H1 (cell line): ENCODE measurements around the gene HMMR. TPM values are rescaled to one million over a fixed set of nuclear protein-coding genes. Genes with fewer than 3 reads are reported as not detected.
A peak's percentile ranks its signal among the peaks of the same experiment; 100 is the strongest.

ENCODE experiments used
- CTCF ChIA-PET: fragments of 300-600 bp; sonication (Branson Sonifier 250); formaldehyde crosslinking; loops from one replicate; lab custom pipeline; 2021; ENCODE audit not compliant: partially characterized antibody; lab: Charles Lee
- POLR2A ChIA-PET: fragments of 300-600 bp; sonication (Branson Sonifier 250); formaldehyde crosslinking; loops from one replicate; lab custom pipeline; 2021; ENCODE audit warnings: inconsistent platforms; ENCODE audit not compliant: partially characterized antibody; lab: Charles Lee
- DNase-seq, 2 experiments: peaks; one replicate each; pipeline versions ENCODE4 v3.0.0 to v3.0.0-alpha.2; 2010 to 2022; ENCODE audit warnings: low spot score in 2 of 2, low read depth in 1 of 2, mixed read lengths in 1 of 2
- FAIRE-seq: peaks from 2 replicates; lab custom pipeline; 2011; peaks lifted over from hg19 to GRCh38; lab: Jason Lieb, UNC
- H2AFZ ChIP-seq: 2 replicates; pipeline ENCODE4 v1.8.1; 2012; ENCODE audit warnings: low read length, inconsistent platforms
- H2AK5ac ChIP-seq: 2 replicates; pipeline ENCODE4 v1.6.1; 2013; ENCODE audit warnings: low read depth, low read length
- H2BK120ac ChIP-seq: replicated peaks from 2 replicates; pipeline ENCODE3; 2013; ENCODE audit warnings: low read depth, low read length, inconsistent platforms
- H2BK12ac ChIP-seq: 2 replicates; pipeline ENCODE4 v1.6.1; 2013; ENCODE audit warnings: low read depth, low read length
- H2BK15ac ChIP-seq: 2 replicates; pipeline ENCODE4 v1.6.1; 2013; ENCODE audit warnings: low read length
- H2BK20ac ChIP-seq: 2 replicates; pipeline ENCODE4 v1.6.1; 2013; ENCODE audit warnings: low read length
- H2BK5ac ChIP-seq: 2 replicates; pipeline ENCODE4 v1.6.1; 2013; ENCODE audit warnings: low read depth, low read length
- H3K14ac ChIP-seq: 2 replicates; pipeline ENCODE4 v1.6.1; 2013; ENCODE audit warnings: inconsistent platforms; ENCODE audit not compliant: insufficient read length
- H3K18ac ChIP-seq: 2 replicates; pipeline ENCODE4 v1.6.1; 2013; ENCODE audit warnings: low read length; ENCODE audit errors: extremely low read depth
- H3K23ac ChIP-seq: 2 replicates; pipeline ENCODE4 v1.6.1; 2013; ENCODE audit warnings: inconsistent platforms; ENCODE audit not compliant: insufficient read length
- H3K23me2 ChIP-seq: 2 replicates; pipeline ENCODE4 v1.6.1; 2013; ENCODE audit warnings: low read depth, low read length
- H3K27ac ChIP-seq: 2 replicates; pipeline ENCODE4 v1.6.1; 2011; ENCODE audit warnings: low read depth, low read length, inconsistent platforms
- H3K27me3 ChIP-seq, 4 experiments: replicated peaks in 1 of 4; 1 replicate in 1 of 4; 2 replicates in 3 of 4; pipeline versions ENCODE4 v1.6.1 to v1.8.1; 2011 to 2013; ENCODE audit warnings: low read length in 3 of 4, mild to moderate bottlenecking in 3 of 4, inconsistent platforms in 2 of 4, mixed read lengths in 2 of 4, moderate library complexity in 1 of 4; ENCODE audit not compliant: control insufficient read depth in 3 of 4, insufficient read depth in 3 of 4; ENCODE audit errors: extremely low read depth in 1 of 4
- H3K36me3 ChIP-seq, 4 experiments: 2 replicates each; pipeline versions ENCODE4 v1.6.1 to v1.8.1; 2011 to 2013; ENCODE audit warnings: mild to moderate bottlenecking in 4 of 4, low read length in 3 of 4, moderate library complexity in 2 of 4, control low read depth in 1 of 4, inconsistent platforms in 1 of 4; ENCODE audit not compliant: insufficient read depth in 4 of 4, control insufficient read depth in 2 of 4
- H3K4ac ChIP-seq: replicated peaks from 2 replicates; pipeline ENCODE3; 2013; ENCODE audit warnings: low read length, low read depth, mixed read lengths, inconsistent platforms; ENCODE audit not compliant: insufficient read length
- H3K4me1 ChIP-seq, 4 experiments: replicated peaks in 1 of 4; 1 replicate in 1 of 4; 2 replicates in 3 of 4; pipeline versions ENCODE4 v1.6.1 to v1.8.1; 2011 to 2013; ENCODE audit warnings: low read length in 3 of 4, inconsistent platforms in 2 of 4, mixed read lengths in 1 of 4; ENCODE audit not compliant: insufficient read depth in 4 of 4, control insufficient read depth in 3 of 4
- H3K4me2 ChIP-seq, 2 experiments: 2 replicates each; pipeline versions ENCODE4 v1.6.1 to v1.8.1; 2011 to 2013; ENCODE audit warnings: low read depth in 2 of 2, low read length in 2 of 2, control low read depth in 1 of 2, inconsistent platforms in 1 of 2, mild to moderate bottlenecking in 1 of 2; ENCODE audit not compliant: insufficient read depth in 1 of 2
- H3K4me3 ChIP-seq, 4 experiments: fragments of 200-600, 300-600 bp in 1 of 4; sonication (generic), shearing (Covaris generic), sonication (Bioruptor Twin) in 1 of 4; 2 replicates each; pipeline versions ENCODE4 v1.5.1 to v1.8.1; 2011 to 2016; ENCODE audit warnings: low read length in 4 of 4, low read depth in 3 of 4, control low read depth in 2 of 4, inconsistent platforms in 2 of 4, mild to moderate bottlenecking in 2 of 4, mixed read lengths in 1 of 4, moderate library complexity in 1 of 4; ENCODE audit not compliant: insufficient read depth in 2 of 4; ENCODE audit errors: extremely low read depth in 1 of 4
- H3K56ac ChIP-seq: replicated peaks from 2 replicates; pipeline ENCODE3; 2013; ENCODE audit warnings: low read depth, mild to moderate bottlenecking, mixed read lengths, low read length, inconsistent platforms; ENCODE audit not compliant: insufficient read length
- H3K79me1 ChIP-seq: 2 replicates; pipeline ENCODE4 v1.6.1; 2013; ENCODE audit warnings: low read depth, low read length, control low read depth
- H3K79me2 ChIP-seq, 2 experiments: 2 replicates each; pipeline versions ENCODE4 v1.6.1 to v1.8.1; 2012 to 2013; ENCODE audit warnings: low read length in 2 of 2, mild to moderate bottlenecking in 2 of 2, inconsistent platforms in 1 of 2; ENCODE audit not compliant: insufficient read depth in 2 of 2, control insufficient read depth in 1 of 2
- H3K9ac ChIP-seq, 4 experiments: replicated peaks in 1 of 4; 1 replicate in 1 of 4; 2 replicates in 3 of 4; pipeline versions ENCODE4 v1.6.1 to v1.8.1; 2011 to 2013; ENCODE audit warnings: low read depth in 3 of 4, low read length in 3 of 4, control low read depth in 2 of 4, mild to moderate bottlenecking in 2 of 4, moderate library complexity in 2 of 4, inconsistent platforms in 1 of 4; ENCODE audit errors: extremely low read depth in 1 of 4
- H3K9me3 ChIP-seq, 2 experiments: 2 replicates each; pipeline versions ENCODE4 v1.6.1 to v1.8.1; 2012 to 2013; ENCODE audit warnings: mild to moderate bottlenecking in 2 of 2, moderate library complexity in 2 of 2, control low read depth in 1 of 2, inconsistent platforms in 1 of 2, low read depth in 1 of 2, low read length in 1 of 2, mixed read lengths in 1 of 2; ENCODE audit not compliant: insufficient read depth in 2 of 2
- H4K20me1 ChIP-seq, 2 experiments: replicated peaks in 1 of 2; 2 replicates each; pipeline versions ENCODE3 to v1.8.1; 2011 to 2013; ENCODE audit warnings: inconsistent platforms in 2 of 2, low read length in 2 of 2, mild to moderate bottlenecking in 1 of 2; ENCODE audit not compliant: insufficient read depth in 2 of 2, control insufficient read depth in 1 of 2
- H4K5ac ChIP-seq: 2 replicates; pipeline ENCODE4 v1.6.1; 2013; ENCODE audit warnings: low read length, low read depth, mixed read lengths, inconsistent platforms; ENCODE audit not compliant: insufficient read length
- H4K8ac ChIP-seq: 2 replicates; pipeline ENCODE4 v1.8.0; 2013; ENCODE audit warnings: mild to moderate bottlenecking, moderate library complexity, low read length, inconsistent platforms; ENCODE audit not compliant: insufficient read depth; ENCODE audit errors: extremely low read depth
- H4K91ac ChIP-seq: replicated peaks from 2 replicates; pipeline ENCODE3; 2013; ENCODE audit warnings: low read length, mixed read lengths, inconsistent platforms; ENCODE audit not compliant: insufficient read length
- ASH2L ChIP-seq: fragments of 200-600, 300-600 bp; sonication (generic); IDR thresholded peaks from one replicate; pipeline ENCODE4 v1.7.1; 2017; ENCODE audit warnings: low read length
- CEBPB ChIP-seq: IDR thresholded peaks from 2 replicates; pipeline ENCODE4 v1.6.1; 2012; ENCODE audit warnings: low read depth, low read length
- CHD1 ChIP-seq: IDR thresholded peaks from 2 replicates; pipeline ENCODE4 v1.6.1; 2012; ENCODE audit warnings: low read depth, low read length, improper control_type of control experiment
- HDAC2 ChIP-seq, 2 experiments: fragments of 300-600 bp in 1 of 2; sonication (generic) in 1 of 2; IDR thresholded peaks; 2 replicates each; pipeline ENCODE4 v1.6.1; 2011 to 2012; ENCODE audit warnings: low read depth in 2 of 2, low read length in 2 of 2, mild to moderate bottlenecking in 2 of 2, moderate library complexity in 2 of 2, borderline replicate concordance in 1 of 2, inconsistent platforms in 1 of 2
- KDM4A ChIP-seq: IDR thresholded peaks from one replicate; pipeline ENCODE4 v1.7.1; 2012; ENCODE audit warnings: low read depth, mild to moderate bottlenecking, moderate library complexity, low read length, inconsistent platforms; ENCODE audit not compliant: severe bottlenecking
- PHF8 ChIP-seq: fragments of 200-600 bp; sonication (generic); conservative IDR thresholded peaks from 2 replicates; pipeline ENCODE4 v1.7.1; 2012; ENCODE audit warnings: low read depth, mild to moderate bottlenecking, inconsistent platforms, low read length, moderate library complexity
- POLR2A ChIP-seq, 2 experiments: IDR thresholded peaks; 1 replicate in 1 of 2; 2 replicates in 1 of 2; pipeline ENCODE4 v1.6.1; 2011; ENCODE audit warnings: low read depth in 2 of 2, low read length in 2 of 2, mild to moderate bottlenecking in 2 of 2; ENCODE audit errors: control extremely low read depth in 1 of 2
- SRF ChIP-seq: IDR thresholded peaks from 2 replicates; pipeline ENCODE4 v1.6.1; 2011; ENCODE audit warnings: mild to moderate bottlenecking, low read depth, low read length, moderate library complexity
- TBP ChIP-seq: IDR thresholded peaks from 2 replicates; pipeline ENCODE4 v1.6.1; 2011; ENCODE audit warnings: low read depth, low read length, improper control_type of control experiment
- TCF12 ChIP-seq: IDR thresholded peaks from 2 replicates; pipeline ENCODE4 v1.6.1; 2011; ENCODE audit warnings: low read depth, mild to moderate bottlenecking, low read length
- TEAD4 ChIP-seq: IDR thresholded peaks from 2 replicates; pipeline ENCODE4 v1.6.1; 2012; ENCODE audit warnings: low read depth, low read length, inconsistent platforms, mixed read lengths
- WGBS, 2 experiments: shearing (Covaris generic) in 1 of 2; methylation state at CpG; one replicate each; pipeline versions ENCODE4 v1.1.6 to v1.1.7; 2013 to 2015; ENCODE audit warnings: low lambda C conversion rate in 2 of 2, mixed read lengths in 2 of 2, inconsistent platforms in 1 of 2, low coverage in 1 of 2, missing lambda C conversion rate in 1 of 2; ENCODE audit not compliant: insufficient replicate concordance in 2 of 2, insufficient coverage in 1 of 2, insufficient read length in 1 of 2; ENCODE audit errors: extremely low coverage in 1 of 2, missing lambda C conversion rate in 1 of 2; 5-methylcytosine and 5-hydroxymethylcytosine counted together
- polyA plus RNA-seq, 7 experiments: library from polyadenylated mRNA; depleted of rRNA in 3 of 7; stranded (reverse) in 5 of 7; unstranded in 2 of 7; fragments of >200 nt in 5 of 7; fragments of 200-250 nt in 2 of 7; gene quantifications; 1 replicate in 5 of 7; 2 replicates in 1 of 7; 4 replicates in 1 of 7; pipeline versions ENCODE4 v1.2.1 to v1.2.3, GENCODE V29; 2011 to 2013; ENCODE audit warnings: missing spikeins in 2 of 7, mixed read lengths in 2 of 7
- total RNA-seq: library from RNA; stranded (reverse); fragmentation: NEBNext Ultra II Directional; extraction: Animal tissue kit (Norgen Biotek cat#: 25700); gene quantifications from 2 replicates; pipeline ENCODE4 v1.2.1, GENCODE V29; 2021
- TF ChIP-seq, protein P1 (sequence below): IDR thresholded peaks from 2 replicates; pipeline ENCODE4 v1.6.1; 2012; ENCODE audit warnings: inconsistent platforms

Gene HMMR
- total and polyA plus RNA-seq, 2 of the 8 experiments (the other 6 are each of a cell fraction or from before 2014, with no cell fraction given): 17.5 to 77.3 TPM

GRCh38 chr5:163505049-163505367, 44.6 kb downstream of the HMMR start:
- no peak overlapping the region for H2BK12ac ChIP-seq
- H4K91ac ChIP-seq: no peak overlapping the region
- H4K8ac ChIP-seq: no peak overlapping the region
- ChIA-PET POLR2A (interaction anchor here (0.7 to 4.6 kb wide), 12 partner anchors 9 to 1013 kb away, joined by 3 to 76 read pairs (median 4); partner anchors contain the start of genes CCNG1, HMMR and NUDCD2), CTCF (interaction anchor here (0.7 to 1.8 kb wide), 6 partner anchors 9 to 47 kb away, joined by 3 to 5 read pairs (median 4); no protein-coding TSS in a partner anchor)
- H3K36me3 ChIP-seq: no peaks in the 10 kb centered on the region
- peak overlapping the region; percentile 89 for H3K27ac ChIP-seq
- H2AK5ac ChIP-seq: no peak overlapping the region; the same call in 1 of the 2 replicates
- no peak overlapping the region for H3K4ac ChIP-seq
- H3K79me2 ChIP-seq: peaks cover 28 to 62% of the 10 kb centered on the region in 2 experiments
- FAIRE-seq (no peak), DNase-seq (no peak)
- no peak overlapping the region for H2BK15ac ChIP-seq
- H3K4me3 ChIP-seq: peak overlapping the region; percentile 67 to 98 (median 89)
- no peak overlapping the region for H3K14ac ChIP-seq
- H3K56ac ChIP-seq: peak overlapping the region; percentile 70
- no peak overlapping the region for H2AFZ ChIP-seq
- no peak overlapping the region for H2BK120ac ChIP-seq
- peaks cover 12 to 29% of the 10 kb centered on the region in 2 experiments for H4K20me1 ChIP-seq
- peak overlapping the region; percentile 46 for H4K5ac ChIP-seq
- H3K9ac ChIP-seq: peak overlapping the region; percentile 90 to 97 (median 94)
- no peaks in the 10 kb centered on the region for H3K27me3 ChIP-seq
- H3K4me2 ChIP-seq: peak overlapping the region; percentile 90 to 100
- peaks cover 0 to 9% (median 5%) of the 10 kb centered on the region in 4 experiments; a peak in 4 of 7 replicates for H3K4me1 ChIP-seq
- peaks cover 12% of the 10 kb centered on the region for H3K23me2 ChIP-seq
- H2BK5ac ChIP-seq: peak overlapping the region; percentile 77
- no peaks in the 10 kb centered on the region for H3K9me3 ChIP-seq
- H3K79me1 ChIP-seq: no peaks in the 10 kb centered on the region
- no peak overlapping the region for H3K23ac ChIP-seq
- H2BK20ac ChIP-seq: no peak overlapping the region
- 1% methylated on average over 7 of the region's 7 CpGs; no CpG with 5 or more reads in 1 of the 2 experiments for WGBS, 2 experiments
- H3K18ac ChIP-seq: peak overlapping the region; percentile 68; the same call in 1 of the 2 replicates
- TF ChIP-seq KDM4A (no peak), HDAC2 (IDR thresholded peaks at IDR 0.05; ENCODE audit: borderline replicate concordance in 1 of 2, low read depth in 2 of 2, low read length in 2 of 2) (0 out of 4 replicates have a peak, but pooled peaks of 1 of the 2 experiments have one; percentile 63), SRF (no peak), ASH2L (peak; percentile 74), PHF8 (no peak), CHD1 (peak; percentile 74; the same call in 1 of the 2 replicates), CEBPB (no peak), TEAD4 (no peak), TBP (no peak), TCF12 (no peak), POLR2A (IDR thresholded peaks at IDR 0.05; ENCODE audit: control extremely low read depth in 1 of 2, low read depth in 2 of 2, low read length in 2 of 2) (no peak)
- TF ChIP-seq, protein P1, sequence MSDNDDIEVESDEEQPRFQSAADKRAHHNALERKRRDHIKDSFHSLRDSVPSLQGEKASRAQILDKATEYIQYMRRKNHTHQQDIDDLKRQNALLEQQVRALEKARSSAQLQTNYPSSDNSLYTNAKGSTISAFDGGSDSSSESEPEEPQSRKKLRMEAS: no peak
